ENCODE results near the gene HS3ST5.

- TF ChIP-seq, protein P1, sequence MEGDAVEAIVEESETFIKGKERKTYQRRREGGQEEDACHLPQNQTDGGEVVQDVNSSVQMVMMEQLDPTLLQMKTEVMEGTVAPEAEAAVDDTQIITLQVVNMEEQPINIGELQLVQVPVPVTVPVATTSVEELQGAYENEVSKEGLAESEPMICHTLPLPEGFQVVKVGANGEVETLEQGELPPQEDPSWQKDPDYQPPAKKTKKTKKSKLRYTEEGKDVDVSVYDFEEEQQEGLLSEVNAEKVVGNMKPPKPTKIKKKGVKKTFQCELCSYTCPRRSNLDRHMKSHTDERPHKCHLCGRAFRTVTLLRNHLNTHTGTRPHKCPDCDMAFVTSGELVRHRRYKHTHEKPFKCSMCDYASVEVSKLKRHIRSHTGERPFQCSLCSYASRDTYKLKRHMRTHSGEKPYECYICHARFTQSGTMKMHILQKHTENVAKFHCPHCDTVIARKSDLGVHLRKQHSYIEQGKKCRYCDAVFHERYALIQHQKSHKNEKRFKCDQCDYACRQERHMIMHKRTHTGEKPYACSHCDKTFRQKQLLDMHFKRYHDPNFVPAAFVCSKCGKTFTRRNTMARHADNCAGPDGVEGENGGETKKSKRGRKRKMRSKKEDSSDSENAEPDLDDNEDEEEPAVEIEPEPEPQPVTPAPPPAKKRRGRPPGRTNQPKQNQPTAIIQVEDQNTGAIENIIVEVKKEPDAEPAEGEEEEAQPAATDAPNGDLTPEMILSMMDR (IDR thresholded peaks at IDR 0.05 in 8 of 11, conservative IDR thresholded peaks at IDR 0.05 in 3 of 11) = no peak
- TF ChIP-seq POLR2A (IDR thresholded peaks at IDR 0.05) = no peak
Observed at GRCh38 chr6:114033606-114034005, 309.2 kb downstream of the HS3ST5 start.
